Testis (tissue), 3 donors: ENCODE data around the gene OTX1. TPM values are rescaled to one million over a fixed set of nuclear protein-coding genes. Genes with fewer than 3 reads are reported as not detected.

Source experiments
- DNase-seq: peaks from one replicate; pipeline ENCODE4 v3.0.0-alpha.2; 2019
- H3K27ac ChIP-seq, 2 donors: fragments of 200-600 bp; sonication (generic); one replicate each; pipeline ENCODE4 v1.5.1; 2019
- H3K27me3 ChIP-seq: fragments of 200-600 bp; sonication (generic); one replicate; pipeline ENCODE4 v1.5.1; 2019
- H3K36me3 ChIP-seq: fragments of 200-600 bp; sonication (generic); one replicate; pipeline ENCODE4 v1.5.1; 2017; ENCODE audit warnings: low read depth; ENCODE audit errors: missing control alignments
- H3K4me1 ChIP-seq: fragments of 200-600 bp; sonication (generic); one replicate; pipeline ENCODE4 v1.5.1; 2019
- H3K4me3 ChIP-seq, 2 donors: fragments of 200-600 bp; sonication (generic); one replicate each; pipeline ENCODE4 v1.5.1; 2017 to 2019
- H3K9me3 ChIP-seq: fragments of 200-600 bp; sonication (generic); one replicate; pipeline ENCODE4 v1.5.1; 2017
- POLR2A ChIP-seq: fragments of 450-650 bp; IDR thresholded peaks from one replicate; pipeline ENCODE4 v1.6.1; 2017; ENCODE audit warnings: antibody characterized with exemption, mild to moderate bottlenecking, moderate library complexity
- WGBS, 2 donors: methylation state at CpG; one replicate each; pipeline ENCODE4 v1.1.5; 2018; 5-methylcytosine and 5-hydroxymethylcytosine counted together
- intact Hi-C: fragments of 100-400 bp; cut with DNase I; formaldehyde crosslinking; loops from one replicate; pipeline ENCODE4 v1.15.1; 2023; ENCODE audit warnings: low total_unique reads
- polyA plus RNA-seq: library from polyadenylated mRNA; stranded (reverse); fragments of 350-450 nt; fragmentation: Illumina TruSeq; extraction: RNeasy Lipid Tissue Mini Kit (QIAGEN cat#74804); gene quantifications from one replicate; pipeline ENCODE4 v1.2.3, GENCODE V29; 2014; ENCODE audit warnings: low read depth, low replicate concordance; ENCODE audit not compliant: insufficient read depth
- total RNA-seq, 2 donors: library from RNA; depleted of rRNA; stranded (reverse); fragments of >200 nt; gene quantifications; one replicate each; pipeline ENCODE4 v1.2.3, GENCODE V29; 2016
- TF ChIP-seq, protein P1 (sequence below), 3 experiments: fragments of 450-650 bp in 2 of 3; fragments of 200-600 bp in 1 of 3; sonication (generic) in 1 of 3; IDR thresholded peaks; one replicate each; pipeline ENCODE4 v1.5.1; 2016 to 2019; ENCODE audit warnings: antibody characterized with exemption in 3 of 3, mild to moderate bottlenecking in 2 of 3, moderate library complexity in 1 of 3

Gene OTX1
- total and polyA plus RNA-seq, 3 donors from 2014 or later = 0.36 to 0.56 (median 0.39) TPM

DNA sequence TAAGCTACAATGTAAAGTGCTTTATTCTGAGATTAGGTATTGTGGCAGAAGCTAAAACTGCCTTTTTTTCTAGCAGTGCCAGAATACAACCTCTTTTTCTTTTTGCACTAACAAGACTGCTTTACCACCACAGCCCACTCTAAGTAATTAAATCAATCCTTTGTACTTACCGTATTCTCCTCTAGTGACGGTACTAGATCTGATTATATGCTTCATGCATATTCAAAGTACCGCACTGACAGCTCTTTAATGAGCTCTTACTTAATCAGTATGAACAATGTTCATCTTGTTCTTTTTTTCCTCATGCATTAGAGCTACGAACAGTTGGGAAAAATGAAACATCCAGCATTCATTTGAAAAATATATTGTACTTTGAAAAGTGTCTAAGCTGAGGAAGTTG lies 16.1 kb upstream of the OTX1 start:
- Histone ChIP-seq H3K27me3 (no peaks in the 10 kb centered on the region), H3K4me3 (no peak overlapping the region)
- DNase-seq = no peak

DNA sequence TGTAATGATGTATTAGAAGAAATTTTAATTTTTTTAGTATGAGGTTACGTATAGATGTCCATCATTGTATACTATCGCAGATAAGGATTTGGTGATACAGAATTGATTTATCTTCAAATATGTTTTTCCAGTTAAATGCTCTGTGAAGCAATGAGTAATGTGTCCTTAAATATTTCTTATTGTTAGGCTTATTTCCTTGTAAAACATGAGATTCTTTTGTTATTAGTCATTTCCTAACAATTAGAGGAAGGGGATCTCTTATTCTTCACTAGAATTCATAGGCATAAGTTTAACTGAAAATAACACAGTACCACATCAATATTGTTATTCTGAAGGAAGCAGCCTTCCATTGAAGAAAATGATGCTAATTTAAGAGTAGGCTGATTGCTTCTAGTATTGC lies 15.5 kb upstream of the OTX1 start:
- TF ChIP-seq, protein P1, sequence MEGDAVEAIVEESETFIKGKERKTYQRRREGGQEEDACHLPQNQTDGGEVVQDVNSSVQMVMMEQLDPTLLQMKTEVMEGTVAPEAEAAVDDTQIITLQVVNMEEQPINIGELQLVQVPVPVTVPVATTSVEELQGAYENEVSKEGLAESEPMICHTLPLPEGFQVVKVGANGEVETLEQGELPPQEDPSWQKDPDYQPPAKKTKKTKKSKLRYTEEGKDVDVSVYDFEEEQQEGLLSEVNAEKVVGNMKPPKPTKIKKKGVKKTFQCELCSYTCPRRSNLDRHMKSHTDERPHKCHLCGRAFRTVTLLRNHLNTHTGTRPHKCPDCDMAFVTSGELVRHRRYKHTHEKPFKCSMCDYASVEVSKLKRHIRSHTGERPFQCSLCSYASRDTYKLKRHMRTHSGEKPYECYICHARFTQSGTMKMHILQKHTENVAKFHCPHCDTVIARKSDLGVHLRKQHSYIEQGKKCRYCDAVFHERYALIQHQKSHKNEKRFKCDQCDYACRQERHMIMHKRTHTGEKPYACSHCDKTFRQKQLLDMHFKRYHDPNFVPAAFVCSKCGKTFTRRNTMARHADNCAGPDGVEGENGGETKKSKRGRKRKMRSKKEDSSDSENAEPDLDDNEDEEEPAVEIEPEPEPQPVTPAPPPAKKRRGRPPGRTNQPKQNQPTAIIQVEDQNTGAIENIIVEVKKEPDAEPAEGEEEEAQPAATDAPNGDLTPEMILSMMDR (IDR thresholded peaks at IDR 0.05) = no peak
- TF ChIP-seq POLR2A = no peak
- intact Hi-C loops = no loop called here
- no peak overlapping the region for H3K4me3 ChIP-seq
- no peaks in the 10 kb centered on the region for H3K27me3 ChIP-seq
- no peak for DNase-seq
- 95 to 96% methylated on average over 2 of the region's 2 CpGs for WGBS, 2 donors
- H3K9me3 ChIP-seq = no peaks in the 10 kb centered on the region
- no peaks in the 10 kb centered on the region for H3K36me3 ChIP-seq
- H3K27ac ChIP-seq = no peak overlapping the region
- H3K4me1 ChIP-seq = no peaks in the 10 kb centered on the region

More for the DNA sequence above, 16.1 kb upstream of the OTX1 start:
- 89 to 92% methylated on average over 4 of the region's 4 CpGs for WGBS, 2 donors
- Histone ChIP-seq H3K36me3 (no peaks in the 10 kb centered on the region), H3K27ac (no peak overlapping the region), H3K4me1 (no peaks in the 10 kb centered on the region), H3K9me3 (no peaks in the 10 kb centered on the region)
- no peak for TF ChIP-seq POLR2A
- TF ChIP-seq, protein P1 (IDR thresholded peaks at IDR 0.05) = no peak
- intact Hi-C loops = no loop called here

DNA sequence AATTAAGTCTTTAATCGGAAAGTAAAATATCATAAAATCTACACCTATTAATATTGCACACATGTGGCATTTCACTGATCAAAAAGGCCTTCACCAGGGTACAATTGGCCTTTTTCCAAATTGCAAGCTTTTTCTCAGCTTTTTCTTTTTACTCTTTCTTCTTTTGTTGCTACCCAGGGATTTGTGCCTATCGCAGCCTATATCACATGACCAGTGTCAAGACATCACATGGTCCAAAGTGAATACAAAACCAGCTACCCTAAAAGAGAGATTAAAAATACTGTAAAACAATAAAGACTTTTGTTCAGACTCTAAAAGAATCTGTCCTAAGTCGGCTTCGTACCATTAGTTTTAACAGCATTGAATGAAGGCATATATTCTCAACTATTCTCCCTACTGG lies 15.0 kb upstream of the OTX1 start:
- intact Hi-C loops = no loop called here
- no peak for DNase-seq
- Histone ChIP-seq H3K4me1 (no peaks in the 10 kb centered on the region), H3K9me3 (no peaks in the 10 kb centered on the region), H3K27ac (no peak overlapping the region), H3K36me3 (no peaks in the 10 kb centered on the region), H3K4me3 (no peak overlapping the region), H3K27me3 (no peaks in the 10 kb centered on the region)
- TF ChIP-seq, protein P1 (IDR thresholded peaks at IDR 0.05) = no peak
- TF ChIP-seq POLR2A = no peak
- 93 to 94% methylated on average over 4 of the region's 4 CpGs for WGBS, 2 donors

DNA sequence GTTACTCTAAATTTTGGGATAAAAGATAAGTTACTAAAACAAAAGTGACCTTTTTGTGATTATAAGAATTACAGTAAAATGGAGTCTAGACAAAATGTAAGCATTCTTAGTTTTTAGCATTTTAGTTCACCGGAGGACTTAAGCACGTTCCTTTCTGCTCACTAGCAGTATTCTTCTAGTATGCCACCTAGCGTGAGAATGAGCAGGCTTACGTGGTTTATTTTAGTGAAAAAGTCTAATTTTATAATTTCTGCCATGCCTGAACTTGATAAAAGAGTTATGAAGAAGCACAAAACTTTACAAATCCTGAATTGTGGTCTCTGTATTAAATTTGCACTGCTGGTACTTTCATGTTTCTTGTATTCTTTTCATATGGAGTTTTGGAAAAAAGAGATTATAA lies 12.6 kb upstream of the OTX1 start:
- H3K4me3 ChIP-seq = no peak overlapping the region
- 94 to 98% methylated on average over 4 of the region's 4 CpGs for WGBS, 2 donors
- no peaks in the 10 kb centered on the region for H3K4me1 ChIP-seq
- no peak for TF ChIP-seq POLR2A
- TF ChIP-seq, protein P1 (IDR thresholded peaks at IDR 0.05) = no peak
- H3K36me3 ChIP-seq = no peaks in the 10 kb centered on the region
- H3K27ac ChIP-seq = no peak overlapping the region
- intact Hi-C loops = no loop called here
- no peaks in the 10 kb centered on the region for H3K27me3 ChIP-seq
- no peak for DNase-seq
- no peaks in the 10 kb centered on the region for H3K9me3 ChIP-seq

DNA sequence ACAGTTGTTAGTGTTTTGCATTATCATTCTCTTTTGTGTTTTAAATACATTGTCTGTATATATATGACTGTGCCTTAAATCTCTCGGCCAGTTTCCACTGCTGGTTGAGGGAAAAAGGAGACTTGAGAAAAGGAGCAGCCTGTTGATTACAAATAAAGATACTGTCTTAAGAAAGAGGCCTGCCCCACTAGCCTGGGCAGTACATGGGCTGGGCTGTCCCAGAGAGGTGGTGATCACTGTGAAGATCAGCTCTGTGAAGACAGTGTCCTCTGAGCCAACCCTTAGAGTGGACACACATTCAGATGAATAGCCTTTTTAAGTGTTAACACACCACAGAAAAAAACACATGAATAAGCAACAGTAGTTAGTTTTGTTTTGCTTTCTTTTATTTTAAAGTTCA lies 10.0 kb upstream of the OTX1 start:
- Histone ChIP-seq H3K4me3 (no peak overlapping the region), H3K4me1 (no peaks in the 10 kb centered on the region), H3K36me3 (no peaks in the 10 kb centered on the region), H3K9me3 (no peaks in the 10 kb centered on the region), H3K27me3 (no peaks in the 10 kb centered on the region), H3K27ac (no peak overlapping the region)
- WGBS, 2 donors = 98 to 100% methylated on average over 1 of the region's 1 CpG
- DNase-seq = no peak
- no peak for TF ChIP-seq POLR2A
- TF ChIP-seq, protein P1 (IDR thresholded peaks at IDR 0.05) = no peak
- intact Hi-C loops = no loop called here
